Limb (tissue), 2 donors: ENCODE data around the gene FCRL2.
"Not testable (repeated sequence)": the region's sequence is repeated elsewhere in the genome, so short reads cannot be mapped to it uniquely, and the experiment has no call there.

Experiments used
- DNase-seq, 2 donors: peaks; one replicate each; pipeline ENCODE4 v3.0.0-alpha.2; 2016; ENCODE audit errors: extremely low spot score in 2 of 2

The FCRL2 gene

DNA sequence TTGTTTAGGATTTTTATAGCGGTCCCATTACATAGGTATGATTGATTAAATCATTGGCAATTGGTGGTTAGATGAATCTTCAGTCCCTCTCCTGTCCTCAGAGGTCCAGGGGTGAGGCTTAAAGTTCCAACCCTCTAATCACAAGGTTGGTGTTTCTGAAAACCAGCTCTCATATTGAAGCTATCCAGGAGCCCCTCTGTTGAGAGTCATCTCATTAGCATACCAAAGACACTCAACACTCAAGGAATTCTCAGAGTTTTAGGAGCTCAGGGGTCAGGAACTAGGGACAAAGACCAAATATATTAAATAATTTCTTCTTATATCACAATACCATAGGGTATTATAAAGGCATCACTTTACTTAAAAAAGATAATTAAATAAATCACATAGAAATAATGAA, 23.3 kb downstream of the FCRL2 start:
- no peak for DNase-seq

GRCh38 chr1:157751283-157751682, 25.6 kb downstream of the FCRL2 start:
- no peak for DNase-seq

GRCh38 chr1:157748262-157748817, 28.6 kb downstream of the FCRL2 start:
- DNase-seq, result no peak

GRCh38 chr1:157739229-157739901, 37.6 kb downstream of the FCRL2 start:
- no peak for DNase-seq

GRCh38 chr1:157735991-157736390, 40.9 kb downstream of the FCRL2 start:
- DNase-seq, result not testable (repeated sequence)

- no peak for DNase-seq
Measured at GRCh38 chr1:157734321-157734720, 42.6 kb downstream of the FCRL2 start.

- DNase-seq, result no peak
Measured at GRCh38 chr1:157732755-157733154, 44.2 kb downstream of the FCRL2 start.

DNA sequence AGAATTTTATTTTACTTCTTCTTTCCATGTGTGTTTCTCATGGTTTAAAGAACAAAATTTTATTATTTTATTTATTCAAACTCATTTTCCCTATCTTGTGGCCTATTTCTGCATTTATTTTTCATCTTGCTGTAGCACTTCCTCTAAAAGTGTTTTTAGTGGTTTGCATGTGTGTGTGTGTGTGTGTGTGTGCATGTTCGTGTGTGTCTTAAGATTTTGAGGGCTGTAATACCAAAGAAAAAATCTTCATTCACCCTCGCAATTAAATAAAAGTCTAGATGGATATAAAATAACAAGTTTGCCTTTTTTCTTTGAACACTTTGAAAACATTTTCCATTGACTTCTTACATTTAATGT, 51.7 kb downstream of the FCRL2 start:
- no peak for DNase-seq

DNA sequence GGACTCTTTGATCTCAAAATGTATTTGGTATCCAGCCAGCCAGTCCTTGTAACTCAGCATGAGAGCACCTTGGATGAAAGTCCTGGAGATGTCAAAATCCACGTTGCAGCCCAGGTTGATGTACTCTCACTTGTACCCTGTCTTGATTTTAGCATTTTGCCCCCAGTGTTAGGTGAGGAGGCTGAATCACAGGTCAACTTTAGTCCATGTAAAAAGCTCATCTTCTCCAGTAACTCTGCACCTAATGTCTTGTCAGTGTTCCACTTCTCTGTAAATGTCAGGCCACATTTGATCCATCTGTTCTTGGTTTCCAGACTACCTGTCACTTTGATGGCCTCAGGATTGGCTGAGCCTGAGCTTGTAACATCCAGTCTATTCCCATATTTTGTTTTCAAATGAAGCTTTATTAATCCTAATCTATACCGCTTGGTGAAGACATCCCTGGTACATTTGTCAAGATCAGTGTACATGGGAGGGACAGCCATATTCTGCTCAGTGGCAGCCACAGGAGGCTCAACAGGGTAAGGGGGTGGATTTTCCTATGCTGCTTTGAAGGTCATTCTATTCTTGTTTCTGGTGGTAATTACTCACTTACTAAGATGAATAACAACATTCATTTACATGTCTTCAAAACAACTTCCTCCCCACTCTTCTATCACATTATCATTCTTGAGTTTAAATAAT, 52.3 kb downstream of the FCRL2 start:
- no peak for DNase-seq

- no peak for DNase-seq
Measured at GRCh38 chr1:157723157-157723556, 53.8 kb downstream of the FCRL2 start.

DNA sequence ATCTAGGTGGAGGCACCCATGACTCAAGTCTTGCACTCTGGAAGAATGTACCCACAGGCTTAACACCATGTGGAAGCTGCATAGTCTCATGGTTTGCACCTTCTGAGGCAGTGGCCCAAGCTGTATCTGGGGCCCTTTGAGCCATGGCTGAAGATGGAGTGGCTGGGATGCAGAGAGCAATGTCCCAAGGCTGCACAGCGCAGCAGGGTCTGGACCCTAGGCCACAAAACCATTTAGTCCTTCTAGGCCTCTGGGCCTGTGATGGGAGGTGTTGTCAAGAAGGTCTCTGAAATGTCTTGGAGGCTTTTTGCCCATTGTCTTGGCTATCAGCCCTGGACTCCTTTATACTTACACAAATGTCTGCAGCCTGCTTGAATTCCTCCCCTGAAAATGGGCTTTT, 54.9 kb downstream of the FCRL2 start:
- no peak for DNase-seq

GRCh38 chr1:157715736-157716135, 61.2 kb downstream of the FCRL2 start:
- no peak for DNase-seq

DNA sequence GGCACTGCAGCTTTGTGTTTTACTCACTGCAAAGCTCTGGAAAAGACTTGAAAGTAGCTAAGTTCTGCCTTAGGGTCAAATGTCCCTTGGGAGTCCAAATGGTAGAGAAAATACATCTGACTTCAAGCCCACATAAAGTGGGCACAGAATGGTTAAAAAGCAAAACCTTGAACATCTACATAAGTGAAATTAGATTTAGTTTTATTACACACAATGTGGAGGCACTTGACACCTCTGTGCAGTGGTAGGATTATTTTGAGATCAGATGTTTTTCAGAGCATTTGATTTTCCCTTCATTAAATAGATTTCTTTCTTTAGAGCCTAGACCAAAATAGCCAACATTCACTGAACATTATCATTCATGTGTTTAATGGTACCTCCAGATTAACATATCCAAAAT, 65.1 kb downstream of the FCRL2 start:
- no peak for DNase-seq

DNA sequence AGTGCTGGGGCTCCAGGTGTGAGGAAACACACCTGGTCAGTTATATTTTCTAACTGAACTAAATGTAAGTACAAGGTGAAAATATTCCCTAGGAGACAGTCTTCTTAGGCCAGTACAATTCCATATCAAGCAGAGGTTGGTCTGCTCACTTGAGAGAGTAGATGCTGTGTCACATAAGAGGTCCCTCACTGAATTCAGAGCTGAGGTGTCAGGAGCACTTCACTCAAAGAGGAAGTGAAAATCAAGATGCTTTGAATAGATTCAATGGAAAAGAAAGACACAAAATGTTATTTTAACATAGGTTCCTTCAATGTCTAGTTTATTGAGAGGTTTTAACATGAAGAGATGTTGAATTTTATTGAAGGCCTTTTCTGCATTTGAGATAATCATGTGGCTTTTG, 72.1 kb downstream of the FCRL2 start:
- no peak for DNase-seq

DNA sequence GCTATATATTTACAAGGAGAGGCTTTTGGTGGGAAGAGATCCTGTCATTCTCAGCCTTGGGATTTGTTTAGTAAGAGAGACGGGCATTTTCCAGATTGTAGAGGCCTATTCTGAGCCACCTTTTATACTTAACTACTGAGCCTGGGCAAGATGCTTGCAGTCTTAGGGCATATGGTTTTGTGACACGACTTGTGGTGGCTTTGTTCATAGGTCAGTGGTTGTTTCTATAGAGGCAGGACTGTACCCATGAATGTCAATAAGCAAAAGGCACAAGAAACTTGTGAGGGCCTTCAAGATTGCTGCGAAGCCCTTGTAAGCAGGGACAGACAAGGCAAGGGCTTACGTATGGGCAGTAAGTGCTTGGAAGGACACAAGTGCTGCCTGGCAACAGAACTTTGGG, 73.0 kb downstream of the FCRL2 start:
- no peak for DNase-seq

GRCh38 chr1:157702308-157702825, 74.6 kb downstream of the FCRL2 start:
- DNase-seq, result no peak

DNA sequence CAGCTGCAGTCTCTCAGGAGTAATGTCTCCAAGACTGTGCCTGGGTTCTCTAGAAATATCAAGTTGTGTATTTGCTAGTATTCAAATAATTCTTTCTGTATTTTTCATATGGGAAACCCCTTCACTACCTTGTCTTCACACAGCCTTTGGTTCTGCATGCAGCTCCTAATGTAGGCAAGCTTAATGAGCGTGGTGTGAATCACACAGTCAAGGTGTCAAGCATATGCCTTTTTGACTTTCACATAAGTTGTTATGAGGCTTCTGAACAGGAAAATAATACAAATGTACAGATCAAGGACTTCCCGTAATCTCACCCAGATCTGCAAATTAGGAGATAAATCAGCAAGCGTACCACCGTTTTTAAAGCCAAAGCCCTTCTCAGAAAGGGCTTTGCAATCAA, 76.2 kb downstream of the FCRL2 start, which contains the start of gene FCRL3:
TSS of gene FCRL3 (minus strand) at position 38 of the 400 bp plus-strand sequence. CDS start 280 bp downstream, outside the sequence.
- DNase-seq, result no peak

- no peak for DNase-seq
Measured at GRCh38 chr1:157700305-157700704, 76.6 kb downstream of the FCRL2 start.

GRCh38 chr1:157697781-157698569, 79.0 kb downstream of the FCRL2 start:
- DNase-seq, result no peak

DNA sequence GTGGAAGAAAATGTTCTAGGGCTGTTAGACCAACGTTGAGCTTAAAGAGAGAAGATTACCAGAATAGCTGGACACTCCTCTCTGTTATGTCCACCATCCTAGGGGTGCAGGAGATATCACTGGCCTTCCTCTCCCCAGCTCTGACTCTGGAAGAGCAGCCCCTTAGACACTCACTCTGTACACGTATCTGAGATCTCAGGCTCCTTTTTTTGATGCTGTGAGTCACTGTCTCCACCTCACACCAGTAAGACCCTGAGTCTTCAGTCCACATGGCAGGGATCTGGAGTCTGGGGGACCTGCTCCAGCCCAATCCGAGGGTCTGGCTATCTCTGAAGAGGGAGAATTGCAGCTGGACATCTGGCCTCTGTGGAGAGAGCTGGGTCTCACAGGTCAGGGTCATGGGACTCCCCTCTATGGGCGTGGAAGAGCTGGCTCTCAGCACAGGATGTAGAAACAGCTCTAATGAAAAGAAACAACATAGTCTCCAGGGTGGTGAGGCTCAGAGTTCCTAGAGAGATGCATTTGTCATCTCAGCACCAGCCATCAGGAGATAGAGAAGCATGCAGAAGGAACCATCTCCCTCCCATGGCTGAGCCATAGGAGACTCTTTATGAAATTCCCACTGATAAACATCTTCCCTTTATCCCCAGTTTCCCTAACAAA, 79.8 kb downstream of the FCRL2 start:
- DNase-seq, result no peak
